Subcutaneous adipose tissue (tissue), 4 donors: ENCODE measurements around the gene SPA17. TPM values are rescaled to one million over a fixed set of nuclear protein-coding genes. Genes with fewer than 3 reads are reported as not detected.

ENCODE experiments used
- CTCF ChIP-seq: fragments of 450-650 bp; IDR thresholded peaks from one replicate; pipeline ENCODE4 v1.5.1; 2016; ENCODE audit warnings: low read depth, mild to moderate bottlenecking, control low read depth, antibody characterized with exemption, moderate library complexity
- small RNA-seq: library from RNA; depleted of rRNA; stranded (forward); fragments of <200 nt; gene quantifications from one replicate; pipeline ENCODE3, GENCODE V24; 2016
- total RNA-seq, 4 donors: library from RNA; depleted of rRNA; stranded (reverse); fragments of >200 nt; gene quantifications; one replicate each; pipeline ENCODE4 v1.1.0, GENCODE V29; 2016

SPA17 gene
- total RNA-seq, 4 donors from 2014 or later = 0.94 to 5.3 (median 1.5) TPM

DNA sequence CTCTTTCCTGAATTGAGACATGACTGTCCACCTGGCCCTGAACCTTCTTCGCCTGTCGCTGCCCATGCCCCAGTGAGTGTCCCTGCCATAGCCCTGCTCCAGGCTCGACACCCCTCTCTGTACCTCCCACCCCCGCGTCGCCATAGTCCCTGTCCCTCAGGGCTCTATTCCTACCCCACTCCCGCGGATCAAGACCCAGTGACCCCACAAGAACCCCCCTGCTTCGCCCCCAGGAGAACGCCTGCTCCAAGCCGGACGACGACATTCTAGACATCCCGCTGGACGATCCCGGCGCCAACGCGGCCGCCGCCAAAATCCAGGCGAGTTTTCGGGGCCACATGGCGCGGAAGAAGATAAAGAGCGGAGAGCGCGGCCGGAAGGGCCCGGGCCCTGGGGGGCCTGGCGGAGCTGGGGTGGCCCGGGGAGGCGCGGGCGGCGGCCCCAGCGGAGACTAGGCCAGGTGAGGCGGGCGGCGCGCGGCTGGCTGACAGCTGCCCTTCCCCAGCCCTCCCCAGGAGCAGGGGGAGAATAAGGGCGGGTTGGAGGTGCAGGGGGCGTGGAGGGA is 71.6 kb downstream of the SPA17 start:
- no peak for TF ChIP-seq CTCF

- TF ChIP-seq CTCF = no peak
These were observed 72.3 kb downstream of the SPA17 start for GRCh38 chr11:124745835-124746620.

DNA sequence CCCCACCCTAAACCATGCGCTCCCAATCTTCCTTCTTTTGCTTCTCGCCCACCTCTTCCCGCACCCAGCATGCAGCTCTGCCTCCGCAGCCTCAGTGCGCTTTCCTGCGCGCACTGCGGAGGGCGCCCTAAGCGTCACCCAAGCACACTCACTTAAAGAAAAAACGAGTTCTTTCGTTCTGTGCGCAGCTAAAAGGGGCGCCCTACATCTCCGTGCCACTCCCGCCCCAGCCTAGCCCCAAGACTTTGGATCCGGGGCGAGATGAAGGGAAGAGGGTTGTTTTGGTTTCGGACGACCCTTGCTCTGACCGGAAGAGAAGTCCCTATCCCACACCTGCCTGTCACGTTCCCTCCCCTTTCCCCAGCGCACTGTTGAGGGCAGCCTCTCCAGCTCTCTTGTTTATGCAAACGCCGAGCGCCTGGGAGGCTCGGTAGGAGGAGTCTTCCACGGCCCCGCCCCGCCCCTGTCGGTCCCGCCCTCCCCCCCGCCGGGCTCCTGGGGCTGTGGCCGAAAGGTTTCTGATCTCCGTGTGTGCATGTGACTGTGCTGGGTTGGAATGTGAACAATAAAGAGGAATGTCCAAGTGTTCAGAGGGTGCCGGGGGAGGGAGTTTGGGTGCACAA is 73.0 kb downstream of the SPA17 start:
- no peak for TF ChIP-seq CTCF

Small RNA genes within 50 kb of the gene (small RNA-seq; reads per million reads assigned to genes)
- gene RNA5SP352 = not detected

Other genes with a start within 250 kb of the SPA17 start
- not detected for gene OR8B4, start 249.0 kb upstream of the SPA17 start, total RNA-seq
- gene OR8B8, start 228.2 kb upstream of the SPA17 start, total RNA-seq = not detected
- not detected for gene OR8B12, start 130.2 kb upstream of the SPA17 start, total RNA-seq
- gene OR8A1, start 103.9 kb upstream of the SPA17 start, total RNA-seq = not detected
- gene PANX3, start 62.5 kb upstream of the SPA17 start, total RNA-seq = not detected
- gene TBRG1, start 51.0 kb upstream of the SPA17 start, total RNA-seq = 10 to 100 TPM; 34.5 to 40.5 (median 37.6) TPM
- gene SIAE, start 165 bp upstream of the SPA17 start, total RNA-seq = 10 to 100 TPM in 3 of 4 donors, 1 to 10 TPM in 1; 8.5 to 17.1 (median 12.8) TPM
- 1 to 10 TPM in 3 of 4 donors, not detected in 1; 1.3 to 2.0 (median 2.0) TPM for gene NRGN, start 66.0 kb downstream of the SPA17 start, total RNA-seq
- not detected for gene VSIG2, start 78.4 kb downstream of the SPA17 start, total RNA-seq
- 10 to 100 TPM; 15.0 to 82.7 (median 38.6) TPM for gene ESAM, start 88.4 kb downstream of the SPA17 start, total RNA-seq
- 10 to 100 TPM; 11.6 to 23.9 (median 15.0) TPM for gene MSANTD2, start 126.5 kb downstream of the SPA17 start, total RNA-seq
- 10 to 100 TPM; 10.7 to 19.7 (median 16.7) TPM for gene ROBO3, start 191.5 kb downstream of the SPA17 start, total RNA-seq
- 100 to 1,000 TPM in 1 of 4 donors, 10 to 100 TPM in 3; 17.5 to 152 (median 21.0) TPM for gene ROBO4, start 224.0 kb downstream of the SPA17 start, total RNA-seq
- gene HEPN1, start 245.3 kb downstream of the SPA17 start, total RNA-seq = not detected